ENCODE data around the gene UGT3A1.

DNA sequence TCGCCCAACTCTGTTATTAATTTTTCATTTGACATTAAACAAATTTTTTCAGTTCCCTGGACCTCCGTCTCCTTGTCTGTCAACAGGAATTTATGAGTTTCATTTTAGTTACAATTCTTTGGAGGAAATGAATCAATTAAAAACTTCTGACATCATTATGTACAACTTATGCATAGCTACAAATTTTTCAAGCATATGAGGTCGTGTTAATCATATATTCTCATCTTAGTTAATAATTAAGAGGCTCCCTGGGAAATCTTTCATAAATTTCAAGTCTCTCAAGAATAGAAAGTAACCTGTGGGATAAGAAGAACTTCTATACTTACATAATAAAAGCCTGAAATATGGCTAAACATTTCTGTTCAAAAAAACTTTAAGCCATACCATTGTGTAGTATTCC, 3.4 kb downstream of the UGT3A1 start:
- TF ChIP-seq, protein P1, sequence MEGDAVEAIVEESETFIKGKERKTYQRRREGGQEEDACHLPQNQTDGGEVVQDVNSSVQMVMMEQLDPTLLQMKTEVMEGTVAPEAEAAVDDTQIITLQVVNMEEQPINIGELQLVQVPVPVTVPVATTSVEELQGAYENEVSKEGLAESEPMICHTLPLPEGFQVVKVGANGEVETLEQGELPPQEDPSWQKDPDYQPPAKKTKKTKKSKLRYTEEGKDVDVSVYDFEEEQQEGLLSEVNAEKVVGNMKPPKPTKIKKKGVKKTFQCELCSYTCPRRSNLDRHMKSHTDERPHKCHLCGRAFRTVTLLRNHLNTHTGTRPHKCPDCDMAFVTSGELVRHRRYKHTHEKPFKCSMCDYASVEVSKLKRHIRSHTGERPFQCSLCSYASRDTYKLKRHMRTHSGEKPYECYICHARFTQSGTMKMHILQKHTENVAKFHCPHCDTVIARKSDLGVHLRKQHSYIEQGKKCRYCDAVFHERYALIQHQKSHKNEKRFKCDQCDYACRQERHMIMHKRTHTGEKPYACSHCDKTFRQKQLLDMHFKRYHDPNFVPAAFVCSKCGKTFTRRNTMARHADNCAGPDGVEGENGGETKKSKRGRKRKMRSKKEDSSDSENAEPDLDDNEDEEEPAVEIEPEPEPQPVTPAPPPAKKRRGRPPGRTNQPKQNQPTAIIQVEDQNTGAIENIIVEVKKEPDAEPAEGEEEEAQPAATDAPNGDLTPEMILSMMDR (IDR thresholded peaks at IDR 0.05) = no peak
- no peak for TF ChIP-seq POLR2A (IDR thresholded peaks at IDR 0.05)

Data from Peyer's patch (tissue), 4 donors.